Measurements from ENCODE around the gene BMP10.
A peak's percentile ranks its signal among the peaks of the same experiment; 100 is the strongest.

Gene BMP10

GRCh38 chr2:68849579-68850030 lies 21.6 kb downstream of the BMP10 start:
- DNase-seq, result no peak

- DNase-seq, result no peak
Observed at GRCh38 chr2:68847751-68848150, 23.4 kb downstream of the BMP10 start.

- DNase-seq, result no peak
Observed at GRCh38 chr2:68846091-68846490, 25.1 kb downstream of the BMP10 start.

GRCh38 chr2:68845043-68845442 lies 26.2 kb downstream of the BMP10 start:
- DNase-seq, result no peak

- DNase-seq, result no peak
Observed at GRCh38 chr2:68839260-68839833, 31.9 kb downstream of the BMP10 start.

- no peak for DNase-seq
Observed at GRCh38 chr2:68838641-68839040, 32.6 kb downstream of the BMP10 start.

- DNase-seq, result no peak
Observed at GRCh38 chr2:68837861-68838341, 33.3 kb downstream of the BMP10 start.

- peak; percentile 85 for DNase-seq
Observed at GRCh38 chr2:68837164-68837860, 33.9 kb downstream of the BMP10 start.

- DNase-seq, result no peak
Observed at GRCh38 chr2:68835621-68836020, 35.6 kb downstream of the BMP10 start.

- no peak for DNase-seq
Observed at GRCh38 chr2:68834737-68835376, 36.3 kb downstream of the BMP10 start.

GRCh38 chr2:68833162-68833561 lies 38.0 kb downstream of the BMP10 start:
- DNase-seq, result no peak

- DNase-seq, result peak; percentile 79
Observed at GRCh38 chr2:68832233-68832869, 38.8 kb downstream of the BMP10 start.

GRCh38 chr2:68831686-68832232 lies 39.4 kb downstream of the BMP10 start:
- DNase-seq, result no peak

- DNase-seq, result no peak
Observed at GRCh38 chr2:68829749-68830148, 41.4 kb downstream of the BMP10 start.

GRCh38 chr2:68828887-68829708 lies 42.1 kb downstream of the BMP10 start:
- DNase-seq, result peak; percentile 75

GRCh38 chr2:68827666-68828065 lies 43.5 kb downstream of the BMP10 start:
- DNase-seq, result no peak

- DNase-seq, result no peak
Observed at GRCh38 chr2:68825866-68826265, 45.3 kb downstream of the BMP10 start.

GRCh38 chr2:68824831-68825230 lies 46.4 kb downstream of the BMP10 start:
- no peak for DNase-seq

GRCh38 chr2:68822207-68822872 lies 48.9 kb downstream of the BMP10 start:
- no peak for DNase-seq

- DNase-seq, result no peak
Observed at GRCh38 chr2:68819556-68819955, 51.6 kb downstream of the BMP10 start.

- no peak for DNase-seq
Observed at GRCh38 chr2:68817306-68817705, 53.9 kb downstream of the BMP10 start.

All from activated CD8-positive, alpha-beta memory T cell treated with anti-CD3 and anti-CD28 coated beads for 24 hours (primary cell).